Measurements from ENCODE around the gene FBLN5. TPM values are rescaled to one million over a fixed set of nuclear protein-coding genes. Genes with fewer than 3 reads are reported as not detected.
A peak's percentile ranks its signal among the peaks of the same experiment; 100 is the strongest.

The FBLN5 gene
- total and polyA plus RNA-seq, 2 of the 4 experiments (the other 2 are of a cell fraction), result 10.6 to 76.4 TPM

DNA sequence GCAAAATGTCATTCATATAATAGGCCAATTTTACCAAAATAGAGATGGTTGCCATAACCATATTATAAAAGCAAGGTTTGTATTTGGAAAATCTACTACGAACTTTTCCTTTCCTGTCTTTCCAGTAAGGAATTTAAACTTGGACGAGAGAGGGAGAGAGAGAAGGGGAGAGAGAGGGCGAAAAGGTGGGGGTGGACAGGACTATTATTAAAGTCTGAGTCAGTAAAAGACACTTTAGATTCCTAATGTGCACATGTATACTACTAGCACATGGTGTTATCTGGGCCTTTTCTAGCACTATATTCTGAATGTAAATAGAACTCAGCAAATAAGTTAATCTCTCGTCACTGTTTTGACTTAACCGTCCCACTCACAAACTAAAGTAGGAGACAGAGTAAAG is 30.4 kb upstream of the FBLN5 start:
- H4K5ac ChIP-seq (ENCODE audit: low read depth, low read length), result no peak overlapping the region
- peaks cover 2% of the 10 kb centered on the region; the same call in 1 of the 2 replicates for H3K4me1 ChIP-seq (ENCODE audit: control insufficient read depth, insufficient read depth, low read length)
- H2BK120ac ChIP-seq (ENCODE audit: low read depth, low read length), result no peak overlapping the region
- no peak overlapping the region for H2BK5ac ChIP-seq (ENCODE audit: low read depth, low read length, poor library complexity, severe bottlenecking)
- H3K36me3 ChIP-seq (ENCODE audit: control insufficient read depth, insufficient read depth, low read length), result peaks cover 7% of the 10 kb centered on the region
- peak; percentile 54 for DNase-seq
- peak overlapping the region; percentile 13; the same call in 1 of the 2 replicates for H2AK5ac ChIP-seq (ENCODE audit: low read depth, low read length)
- H3K14ac ChIP-seq (replicated peaks; ENCODE audit: low read depth, low read length), result no peak overlapping the region
- no CpG with 5 or more reads among the region's 5 CpGs for WGBS, 2 experiments (ENCODE audit: extremely low coverage in 2 of 2, insufficient read length in 1 of 2)
- no peak for ATAC-seq (ENCODE audit: low read depth)
- TF ChIP-seq MXI1 (IDR thresholded peaks at IDR 0.05; ENCODE audit: borderline replicate concordance, low read depth, low read length) (0 out of 2 replicates have a peak, but pooled peaks have one; percentile 67), MAFK (IDR thresholded peaks at IDR 0.05; ENCODE audit: low read depth, low read length) (no peak), FOS (IDR thresholded peaks at IDR 0.05; ENCODE audit: low read depth, low read length) (no peak)
- TF ChIP-seq, protein P1, sequence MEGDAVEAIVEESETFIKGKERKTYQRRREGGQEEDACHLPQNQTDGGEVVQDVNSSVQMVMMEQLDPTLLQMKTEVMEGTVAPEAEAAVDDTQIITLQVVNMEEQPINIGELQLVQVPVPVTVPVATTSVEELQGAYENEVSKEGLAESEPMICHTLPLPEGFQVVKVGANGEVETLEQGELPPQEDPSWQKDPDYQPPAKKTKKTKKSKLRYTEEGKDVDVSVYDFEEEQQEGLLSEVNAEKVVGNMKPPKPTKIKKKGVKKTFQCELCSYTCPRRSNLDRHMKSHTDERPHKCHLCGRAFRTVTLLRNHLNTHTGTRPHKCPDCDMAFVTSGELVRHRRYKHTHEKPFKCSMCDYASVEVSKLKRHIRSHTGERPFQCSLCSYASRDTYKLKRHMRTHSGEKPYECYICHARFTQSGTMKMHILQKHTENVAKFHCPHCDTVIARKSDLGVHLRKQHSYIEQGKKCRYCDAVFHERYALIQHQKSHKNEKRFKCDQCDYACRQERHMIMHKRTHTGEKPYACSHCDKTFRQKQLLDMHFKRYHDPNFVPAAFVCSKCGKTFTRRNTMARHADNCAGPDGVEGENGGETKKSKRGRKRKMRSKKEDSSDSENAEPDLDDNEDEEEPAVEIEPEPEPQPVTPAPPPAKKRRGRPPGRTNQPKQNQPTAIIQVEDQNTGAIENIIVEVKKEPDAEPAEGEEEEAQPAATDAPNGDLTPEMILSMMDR (conservative IDR thresholded peaks at IDR 0.05; ENCODE audit: low read depth, low read length), result no peak
- no peak overlapping the region for H3K9ac ChIP-seq (ENCODE audit: low read depth, low read length)
- no peak overlapping the region; the same call in 1 of the 2 replicates for H4K91ac ChIP-seq (ENCODE audit: insufficient read depth, low read depth, low read length)
- no peaks in the 10 kb centered on the region for H3K9me3 ChIP-seq (ENCODE audit: control insufficient read depth, insufficient read depth, low read length)
- H3K23ac ChIP-seq (ENCODE audit: low read depth, low read length), result no peak overlapping the region
- intact Hi-C loops (cut with micrococcal nuclease) (no loop called here), dilution Hi-C loops (cut with HindIII; ENCODE audit: low sequenced_read_pairs, unreplicated experiment) (no loop called here), in situ Hi-C loops (cut with MboI; ENCODE audit: low sequenced_read_pairs) (no loop called here)
- CTCF ChIA-PET, result interaction anchor here (2.3 kb wide), 1 partner anchor 19 kb away, joined by 9 read pairs; no protein-coding TSS in a partner anchor
- H3K18ac ChIP-seq (ENCODE audit: low read depth, low read length), result no peak overlapping the region
- H4K20me1 ChIP-seq (ENCODE audit: insufficient read depth, low read length), result no peaks in the 10 kb centered on the region
- POLR2A ChIA-PET (ENCODE audit: unreplicated experiment), result no interaction called here
- H2BK15ac ChIP-seq (ENCODE audit: low read depth, low read length), result peak overlapping the region; percentile 75; the same call in 1 of the 3 replicates
- H4K8ac ChIP-seq (ENCODE audit: low read depth in 2 of 2, low read length in 2 of 2), result no peak overlapping the region
- H3K9me1 ChIP-seq (ENCODE audit: insufficient read depth, low read length), result peaks cover 6% of the 10 kb centered on the region
- H2BK20ac ChIP-seq (ENCODE audit: low read depth, low read length), result peak overlapping the region; percentile 33; the same call in 1 of the 2 replicates
- no peak overlapping the region for H3K56ac ChIP-seq (ENCODE audit: extremely low read depth, insufficient read depth, low read length)
- no peak overlapping the region for H3K4me2 ChIP-seq (ENCODE audit: low read depth, low read length)
- no peaks in the 10 kb centered on the region for H3K27me3 ChIP-seq (ENCODE audit: control insufficient read depth, insufficient read depth, low read length)
- no TSS peak for BruUV-seq (replicated peaks)
- H3K4me3 ChIP-seq (ENCODE audit: insufficient read depth, low read depth, low read length), result no peak overlapping the region
- H3K79me1 ChIP-seq (ENCODE audit: low read depth in 1 of 2, low read length in 2 of 2), result peaks cover 10 to 21% of the 10 kb centered on the region in 2 experiments
- H2AK9ac ChIP-seq (replicated peaks; ENCODE audit: low read depth, low read length, poor library complexity), result no peak overlapping the region
- H3K27ac ChIP-seq (ENCODE audit: insufficient read depth, low read length), result no peak overlapping the region
- peak overlapping the region; percentile 40; the same call in 1 of the 2 replicates for H3K4ac ChIP-seq (ENCODE audit: low read depth, low read length)
- no peak overlapping the region for H2AFZ ChIP-seq (replicated peaks; ENCODE audit: low read length, poor library complexity)

Measured in IMR-90 (cell line).